Mucosa of gallbladder (tissue), 1 donor: ENCODE results near the gene SRSF9. TPM values are rescaled to one million over a fixed set of nuclear protein-coding genes. Genes with fewer than 3 reads are reported as not detected.
"Not testable (repeated sequence)": the region's sequence is repeated elsewhere in the genome, so short reads cannot be mapped to it uniquely, and the experiment has no call there.

ENCODE experiments used
- DNase-seq: peaks from one replicate; pipeline ENCODE4 v3.0.0-alpha.2; 2020; ENCODE audit warnings: low spot score
- total RNA-seq: library from RNA; stranded (reverse); gene quantifications from one replicate; pipeline ENCODE4 v1.2.1, GENCODE V29; 2021
- donor health status: DM: no; HTN: no; CAD: no.

Gene SRSF9
- total RNA-seq, 1 donor from 2014 or later = 134 TPM

DNA sequence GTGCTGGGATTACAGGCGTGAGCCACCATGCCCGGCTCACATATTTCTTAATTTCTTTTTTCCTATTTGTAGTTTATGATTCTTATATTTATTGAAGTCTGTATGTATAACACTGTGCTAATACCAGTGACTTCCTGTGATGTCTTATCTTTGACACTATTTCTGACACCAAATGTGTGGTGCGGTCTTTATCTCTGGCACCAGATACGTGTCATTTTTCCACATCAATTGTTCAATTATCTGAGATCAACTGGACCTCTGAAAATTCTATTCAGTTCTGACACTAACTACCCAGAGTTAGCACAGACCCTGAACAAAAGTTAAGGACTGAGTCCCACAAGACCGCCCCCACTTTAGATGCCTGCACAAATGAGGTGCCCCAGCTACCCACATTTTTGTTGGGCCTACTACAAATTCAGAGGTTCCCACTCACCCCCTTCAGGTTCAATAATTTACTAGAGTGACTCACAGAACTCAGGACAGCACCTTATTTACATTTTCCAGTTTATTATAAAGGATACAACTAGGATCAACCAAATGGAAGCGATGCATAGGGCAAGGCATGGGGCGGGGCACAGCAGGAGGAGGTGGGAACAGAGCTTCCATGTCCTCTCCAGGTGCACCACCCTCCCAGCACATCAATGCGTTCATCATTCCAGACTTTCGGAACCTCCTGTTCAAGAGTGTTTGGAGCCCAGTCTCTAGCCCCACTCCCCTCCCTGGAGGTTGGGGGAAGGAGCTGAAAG is 11.6 kb upstream of the SRSF9 start:
- no peak for DNase-seq

DNA sequence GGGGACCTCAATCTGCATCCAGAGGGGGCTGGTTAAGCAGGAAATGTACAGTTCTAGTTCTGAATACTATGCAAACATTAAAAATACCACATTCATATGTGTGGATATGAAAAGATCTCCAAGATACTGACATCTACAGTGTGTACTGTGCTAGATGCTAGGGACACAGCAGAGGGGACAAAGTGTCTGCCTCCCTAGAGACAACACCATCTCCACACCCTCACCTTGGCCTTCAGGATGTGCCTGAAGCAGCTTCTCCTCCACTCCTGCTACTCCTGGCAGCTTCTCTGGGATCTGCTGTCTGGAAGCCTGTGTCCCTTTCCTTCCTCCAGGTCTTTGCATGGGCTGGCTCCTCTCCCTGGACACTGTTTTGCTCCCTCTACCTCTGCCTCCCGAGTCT is 10.7 kb upstream of the SRSF9 start:
- DNase-seq = no peak

DNA sequence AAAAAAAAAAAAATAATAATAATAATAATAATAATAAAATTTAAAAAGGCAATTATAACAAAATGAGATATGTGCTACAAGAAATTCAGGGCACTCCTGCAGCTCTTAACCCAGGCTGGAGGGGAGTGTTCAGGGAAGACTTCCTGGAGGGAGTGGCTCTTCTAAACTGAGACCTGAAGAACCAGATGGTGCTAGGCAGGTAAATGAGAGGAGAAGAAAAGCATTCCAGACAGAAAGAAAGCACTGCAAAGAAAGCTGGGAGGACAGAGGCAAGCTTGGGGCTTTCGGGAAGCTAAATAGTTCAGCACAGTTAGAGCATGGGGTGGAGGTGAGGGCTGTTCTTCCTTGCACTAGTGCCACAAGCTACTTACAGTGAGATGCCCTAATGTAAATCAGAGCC is 9.9 kb upstream of the SRSF9 start:
- DNase-seq = no peak

DNA sequence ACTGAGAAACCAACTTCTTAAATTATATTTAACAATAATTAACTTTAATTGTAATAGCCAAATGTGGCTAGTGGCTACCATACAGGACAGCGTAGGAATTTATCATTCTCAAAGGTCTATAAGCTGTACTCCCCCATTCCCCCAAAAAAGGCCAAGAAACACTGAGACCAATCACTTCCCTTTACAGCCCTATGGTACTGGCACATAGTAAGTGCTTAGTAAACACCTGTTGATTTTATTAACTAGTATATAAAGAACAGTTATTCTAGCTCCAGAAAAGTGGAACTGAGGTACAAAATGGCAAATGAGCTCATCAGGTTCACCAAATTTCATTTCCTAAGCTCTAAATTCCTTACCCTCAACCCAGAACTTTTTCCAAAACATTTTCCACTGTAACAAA is 6.1 kb upstream of the SRSF9 start:
- DNase-seq = no peak

DNA sequence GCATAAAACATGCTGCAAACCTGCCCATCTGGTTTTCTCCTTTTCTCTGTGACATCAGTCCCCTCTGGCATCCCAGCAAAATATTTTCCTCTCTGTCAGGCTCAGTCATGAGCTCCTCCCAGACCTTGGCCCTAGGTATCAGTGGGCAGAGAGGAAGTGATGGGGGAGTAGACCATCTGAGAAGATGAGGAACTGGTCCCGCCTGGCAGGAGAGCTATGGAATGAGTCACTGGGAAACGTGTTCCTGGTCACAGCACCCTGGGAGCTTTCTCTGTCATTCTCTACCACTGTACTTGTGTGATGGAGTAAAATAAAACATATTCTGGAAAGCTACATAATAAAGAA is 5.0 kb upstream of the SRSF9 start:
- DNase-seq = peak; percentile 48

DNA sequence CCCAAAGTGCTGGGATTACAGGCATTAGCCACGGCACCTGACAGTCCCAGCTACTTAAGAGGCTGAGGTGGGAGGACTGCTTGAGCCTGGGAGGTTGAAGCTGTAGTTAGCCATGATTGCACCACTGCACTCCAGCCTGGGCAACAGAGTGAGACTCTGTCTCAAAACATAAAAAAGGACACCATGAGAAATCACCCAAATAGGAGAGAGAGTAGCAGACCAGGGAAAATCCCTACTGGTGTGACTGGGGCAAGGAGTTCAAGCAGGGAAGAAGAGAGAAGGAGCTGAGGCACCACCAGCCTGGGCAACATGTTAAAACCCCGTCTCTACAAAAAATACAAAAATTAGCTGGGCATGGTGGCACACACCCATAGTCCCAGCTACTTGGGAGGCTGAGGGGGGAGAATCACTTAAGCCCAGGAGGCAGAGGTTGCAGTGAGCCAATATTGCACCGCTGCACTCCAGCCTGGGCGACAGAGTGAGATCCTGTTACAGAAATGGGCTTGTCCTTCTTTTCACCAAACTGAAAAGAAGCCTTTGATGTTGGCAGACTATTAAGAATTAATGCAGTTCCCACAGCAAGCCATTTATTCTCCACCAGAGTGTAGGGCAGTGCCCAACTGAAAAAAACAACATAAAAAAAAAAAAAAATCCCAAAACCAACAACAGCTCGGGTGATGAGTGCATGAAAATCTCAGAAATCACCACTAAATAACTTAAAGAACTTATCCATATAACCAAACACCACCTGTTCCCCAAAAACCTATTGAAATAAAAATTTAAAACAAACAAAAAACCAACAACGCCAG is 4.5 kb upstream of the SRSF9 start:
- no peak for DNase-seq

DNA sequence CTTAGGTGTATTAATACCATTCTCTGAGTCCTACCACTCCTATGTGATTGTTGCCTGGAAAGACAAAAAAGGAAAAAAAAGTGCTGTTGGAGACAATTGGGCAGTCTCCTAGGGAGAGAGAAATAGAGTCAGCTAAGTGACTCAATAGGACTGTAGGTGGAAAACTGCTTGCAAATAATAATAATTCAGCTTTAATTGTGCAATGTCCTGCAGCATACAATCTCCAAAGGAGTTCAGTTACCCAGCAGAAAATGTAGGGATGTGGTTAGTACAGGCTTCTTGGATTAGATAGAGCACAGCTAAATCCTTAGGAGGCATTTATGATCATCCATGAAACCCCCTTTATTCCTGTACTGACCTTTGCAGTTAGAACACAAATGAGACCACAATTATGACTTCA is 3.0 kb upstream of the SRSF9 start:
- DNase-seq = no peak

DNA sequence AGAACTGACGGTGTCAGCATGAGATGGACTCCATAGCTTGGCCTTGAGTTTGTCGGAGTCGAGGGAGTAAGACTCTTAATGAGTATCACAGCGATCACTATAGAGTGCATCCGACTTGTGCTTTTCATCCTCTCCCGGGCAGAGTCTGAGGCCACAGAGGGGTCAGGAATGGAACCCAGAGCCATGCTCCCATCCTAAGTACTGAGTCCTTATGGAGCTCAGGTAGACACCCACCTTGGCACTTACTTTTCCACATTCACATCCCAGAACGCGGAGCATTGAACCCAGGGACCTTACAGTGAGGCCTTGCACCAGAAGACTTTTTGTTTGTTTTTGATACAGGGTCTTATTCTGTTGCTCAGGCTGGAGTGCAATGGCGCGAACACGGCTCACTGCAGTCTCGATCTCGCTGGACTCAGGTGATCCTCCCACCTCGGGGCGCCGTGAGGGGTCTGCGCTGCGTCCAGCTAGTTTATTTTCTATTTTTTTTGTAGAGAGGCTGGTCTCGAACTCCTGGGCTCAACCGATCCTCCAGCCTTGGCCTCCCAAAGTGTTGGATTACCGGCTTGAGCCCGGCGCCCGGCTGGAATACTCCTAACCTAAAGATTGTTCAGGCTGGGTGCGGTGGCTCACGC is 719 bp upstream of the SRSF9 start:
- peak; percentile 10 for DNase-seq

DNA sequence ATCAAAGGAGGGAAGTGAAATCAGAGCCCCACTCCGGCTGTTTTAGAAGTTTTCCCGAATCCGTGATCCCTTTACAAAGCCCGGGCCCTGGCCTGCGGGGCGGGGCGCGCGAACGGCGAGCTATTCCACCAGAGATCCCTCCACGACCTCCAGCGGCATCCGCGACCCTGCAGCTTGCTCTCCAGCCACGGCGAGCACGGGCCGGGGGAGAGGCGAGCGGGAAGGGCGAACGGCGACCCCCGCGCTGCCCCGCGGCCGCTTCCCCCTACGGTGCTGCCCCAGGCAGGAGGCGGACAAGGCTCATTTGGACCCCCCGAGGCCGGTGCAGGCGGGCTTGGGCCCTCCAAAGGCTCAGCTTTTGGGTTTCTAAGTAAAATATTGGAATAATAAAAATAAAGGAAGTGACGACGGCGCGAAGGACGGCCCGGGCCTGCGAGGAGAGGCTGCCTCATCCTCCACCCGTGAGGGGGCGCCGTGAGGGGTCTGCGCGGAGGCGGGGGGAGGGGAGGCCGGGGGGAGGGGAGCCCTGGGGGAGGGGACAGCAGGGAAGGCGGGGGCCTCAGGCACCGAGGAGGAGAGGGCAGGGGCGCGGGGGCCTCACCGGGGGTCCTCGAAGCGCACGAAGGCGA is 613 bp downstream of the SRSF9 start:
- peak; percentile 15 for DNase-seq

DNA sequence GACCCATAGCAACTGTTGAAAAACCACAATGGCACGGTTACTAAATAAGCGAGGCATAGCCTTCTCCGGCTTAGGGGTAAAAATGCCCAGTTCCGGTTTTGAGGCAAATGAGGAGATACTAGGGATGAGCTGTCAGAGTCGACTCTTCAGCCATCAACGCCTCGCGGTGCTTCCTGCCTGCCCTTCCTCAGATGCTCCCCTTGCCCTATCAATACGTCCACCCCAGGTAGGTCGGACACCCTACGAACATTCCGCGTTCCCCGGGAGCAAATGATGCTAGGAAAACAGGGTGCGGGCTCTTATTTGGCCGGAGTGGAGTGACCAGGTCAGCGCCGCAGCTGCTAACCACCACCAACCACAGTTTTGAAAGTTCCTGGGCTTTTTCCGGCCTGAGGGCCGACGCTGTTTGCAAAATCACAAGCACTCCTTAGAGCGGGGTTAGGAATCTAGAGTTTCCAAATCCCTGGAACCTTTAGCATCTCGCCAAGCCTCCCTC is 1.2 kb downstream of the SRSF9 start:
- peak; percentile 14 for DNase-seq

DNA sequence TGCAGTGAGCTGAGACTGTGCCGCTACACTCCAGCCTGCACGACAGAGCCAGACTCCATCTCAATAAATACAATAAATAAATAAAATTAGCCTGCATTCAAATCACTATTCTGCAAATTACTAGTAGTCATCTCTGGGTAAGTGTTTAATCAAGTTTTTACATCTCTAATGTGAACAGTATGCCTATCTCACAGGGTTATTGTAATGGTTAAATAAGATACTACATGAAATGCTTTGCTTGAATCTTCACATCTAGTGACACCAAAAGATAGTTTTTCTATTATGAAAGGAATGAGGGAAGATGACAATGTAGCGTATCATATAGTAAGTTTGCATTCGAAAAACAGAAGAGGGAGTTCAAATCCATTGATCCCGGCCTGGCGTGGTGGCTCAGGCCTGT is 2.1 kb downstream of the SRSF9 start:
- DNase-seq = no peak

DNA sequence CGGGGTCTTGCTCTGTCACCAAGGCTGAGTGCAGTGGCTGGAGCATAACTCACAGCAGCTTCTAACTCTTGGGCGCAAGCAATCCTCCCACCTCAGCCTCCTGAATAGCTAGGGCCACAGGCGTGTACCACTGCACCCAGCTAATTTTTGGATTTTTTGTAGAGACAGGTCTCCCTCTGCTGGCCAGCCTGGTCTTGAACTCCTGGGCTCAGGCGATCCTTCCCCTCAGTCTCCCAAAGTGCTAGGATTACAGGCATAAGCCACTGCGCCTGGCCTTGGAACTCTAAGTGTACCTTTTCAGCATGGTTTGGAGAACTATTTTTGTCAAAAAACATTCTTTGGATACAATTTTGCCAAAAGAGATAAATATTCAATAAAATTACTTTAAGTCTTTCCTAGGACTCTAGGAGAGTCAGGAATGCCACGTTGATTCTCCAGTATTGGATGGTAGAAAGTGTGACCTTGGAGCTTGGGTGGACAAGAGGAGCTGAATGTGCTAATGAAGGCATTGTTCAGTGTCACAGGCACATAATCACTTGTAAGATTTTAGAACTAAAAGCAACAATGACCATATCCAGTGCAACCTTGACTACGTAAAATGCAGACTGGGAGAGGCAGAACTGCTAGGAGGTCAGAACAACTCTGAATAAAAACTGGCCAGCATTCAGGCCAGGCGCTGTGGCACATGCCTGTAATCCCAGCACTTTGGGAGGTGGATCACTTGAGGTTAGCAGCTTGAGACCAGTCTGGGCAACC is 2.8 kb downstream of the SRSF9 start:
- DNase-seq = no peak

DNA sequence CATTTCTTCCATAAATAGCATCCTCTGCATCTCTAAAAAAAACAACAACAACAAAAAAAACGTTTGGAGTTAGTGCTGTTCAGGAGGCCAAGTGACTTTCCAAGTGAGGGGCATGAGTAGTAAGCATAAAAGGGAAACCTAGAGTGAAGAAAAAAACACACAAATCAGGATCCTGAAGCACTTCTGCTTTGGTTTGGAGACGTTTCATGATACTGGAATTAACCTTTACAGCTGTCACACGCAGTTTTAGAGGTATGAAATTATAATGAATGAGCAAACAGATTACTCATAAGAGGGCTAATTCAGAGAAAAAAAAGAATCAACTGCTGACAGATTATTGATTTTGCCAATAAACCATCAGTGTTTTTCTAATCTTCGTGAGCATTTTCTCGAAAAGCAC is 3.8 kb downstream of the SRSF9 start:
- no peak for DNase-seq

DNA sequence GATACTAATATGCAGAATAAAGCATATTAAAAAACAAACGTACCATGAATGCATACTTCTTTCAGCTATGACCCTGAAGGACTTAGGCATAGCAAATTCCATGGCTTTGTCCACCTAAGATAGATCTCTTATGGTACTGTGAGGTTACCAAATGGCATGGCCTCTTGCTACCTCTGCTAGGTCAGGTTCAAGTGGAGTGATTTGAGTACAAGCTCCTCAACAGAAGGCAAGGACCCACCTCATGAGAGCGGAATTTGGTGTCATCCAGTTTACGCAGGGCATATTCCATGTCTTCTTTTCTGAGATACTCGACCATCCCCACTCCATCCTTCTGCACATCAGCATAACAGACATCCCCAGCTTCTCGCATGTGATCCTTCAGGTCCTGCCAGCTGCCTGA is 5.8 kb downstream of the SRSF9 start:
- no peak for DNase-seq

DNA sequence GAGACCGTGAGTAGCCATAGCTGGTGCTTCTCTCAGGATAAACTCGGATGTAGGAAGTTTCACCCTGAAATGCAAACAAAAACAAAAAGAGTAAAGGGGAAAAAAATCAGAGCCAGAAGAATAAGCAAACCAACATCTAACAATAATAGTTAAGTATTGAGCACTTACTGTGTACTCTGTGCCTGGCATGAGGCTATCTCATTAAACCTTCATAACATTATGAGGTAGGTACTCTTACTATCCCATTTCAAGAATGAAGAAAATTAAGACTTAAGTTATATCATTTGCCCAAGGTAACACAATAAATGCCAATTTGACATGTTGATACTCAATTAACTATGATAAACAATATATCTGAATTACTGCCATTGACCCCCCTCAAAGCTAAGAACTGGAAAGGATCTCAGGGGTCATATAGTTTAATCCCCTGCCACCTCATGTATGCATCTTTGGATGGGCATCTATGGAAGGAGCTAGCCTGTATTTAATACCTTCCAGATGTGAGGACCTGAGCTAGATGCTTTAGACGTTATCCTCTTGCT is 7.4 kb downstream of the SRSF9 start:
- no peak for DNase-seq

DNA sequence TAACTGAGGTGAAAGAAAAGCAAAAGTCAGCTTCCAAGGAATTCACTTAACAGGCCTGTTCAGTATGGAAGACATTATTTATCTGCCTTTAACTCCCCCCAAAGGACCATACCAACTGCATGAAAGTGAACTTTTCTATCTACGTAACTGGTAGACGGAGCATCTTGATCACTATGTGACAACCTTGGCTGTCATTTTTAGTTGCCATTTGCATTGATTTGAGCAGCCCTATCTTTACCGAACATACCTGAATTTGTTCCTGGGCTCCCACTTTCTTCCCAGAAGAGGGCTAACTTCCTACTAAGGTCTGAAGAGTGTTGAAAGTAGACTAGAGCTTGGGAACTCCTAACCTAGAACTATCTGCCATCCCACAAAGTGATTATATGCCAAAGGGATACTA is 9.4 kb downstream of the SRSF9 start:
- DNase-seq = no peak

DNA sequence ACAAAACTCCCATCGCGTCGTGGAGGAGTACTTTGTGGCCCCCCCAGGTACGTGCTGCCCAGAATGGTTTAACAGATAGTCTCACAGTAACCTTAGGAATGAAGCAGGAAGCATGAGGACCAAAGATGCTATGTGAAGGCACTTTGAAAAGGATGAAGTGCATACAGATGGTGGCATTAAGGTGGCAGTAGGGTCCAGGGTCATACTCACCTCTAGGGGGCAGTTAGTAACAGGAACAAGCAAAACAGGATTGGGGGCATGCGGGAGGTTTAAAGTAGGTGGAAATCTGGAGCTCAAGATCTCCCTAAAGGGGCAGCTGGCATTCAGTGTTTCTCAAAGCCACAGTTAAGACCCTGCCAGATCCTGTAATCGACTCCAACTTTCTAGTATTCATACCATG is 12.4 kb downstream of the SRSF9 start:
- no peak for DNase-seq

DNA sequence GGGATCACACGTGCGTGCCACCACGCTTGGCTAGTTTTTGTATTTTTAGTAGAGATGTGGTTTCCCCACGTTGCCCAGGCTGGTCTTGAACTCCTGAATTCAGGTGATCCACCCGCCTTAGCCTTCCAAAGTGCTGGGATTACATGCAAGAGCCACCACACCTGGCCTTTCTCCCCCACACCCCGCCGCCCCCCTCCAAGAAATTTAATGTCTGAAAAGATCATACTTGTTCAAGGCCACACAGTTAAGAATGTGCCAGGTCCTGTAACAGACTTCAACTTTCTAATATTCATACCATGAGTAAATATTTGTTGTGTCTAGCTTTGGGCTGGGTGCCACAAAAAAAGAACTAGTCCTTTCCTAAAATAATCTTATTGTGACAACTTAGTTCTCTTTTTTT is 14.2 kb downstream of the SRSF9 start:
- DNase-seq = no peak

DNA sequence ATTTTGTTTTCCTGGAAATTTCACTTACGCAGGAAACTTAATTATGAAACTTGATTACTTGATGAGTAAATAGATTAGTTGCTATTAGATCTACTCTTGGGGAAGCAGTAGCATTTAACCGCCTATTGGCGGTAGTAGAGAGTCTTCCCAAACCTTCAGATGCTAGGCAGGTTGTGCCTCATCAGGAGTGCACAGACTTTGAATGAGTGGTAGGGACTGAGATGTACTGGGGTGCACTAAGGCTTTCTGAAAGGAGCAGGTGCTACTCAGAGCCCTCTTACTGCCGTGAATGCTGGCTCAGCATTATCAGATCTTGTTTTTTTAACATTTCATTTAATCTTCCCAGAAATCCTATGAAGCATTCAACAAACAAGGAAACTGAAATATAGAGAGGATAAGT is 15.6 kb downstream of the SRSF9 start:
- DNase-seq = no peak

DNA sequence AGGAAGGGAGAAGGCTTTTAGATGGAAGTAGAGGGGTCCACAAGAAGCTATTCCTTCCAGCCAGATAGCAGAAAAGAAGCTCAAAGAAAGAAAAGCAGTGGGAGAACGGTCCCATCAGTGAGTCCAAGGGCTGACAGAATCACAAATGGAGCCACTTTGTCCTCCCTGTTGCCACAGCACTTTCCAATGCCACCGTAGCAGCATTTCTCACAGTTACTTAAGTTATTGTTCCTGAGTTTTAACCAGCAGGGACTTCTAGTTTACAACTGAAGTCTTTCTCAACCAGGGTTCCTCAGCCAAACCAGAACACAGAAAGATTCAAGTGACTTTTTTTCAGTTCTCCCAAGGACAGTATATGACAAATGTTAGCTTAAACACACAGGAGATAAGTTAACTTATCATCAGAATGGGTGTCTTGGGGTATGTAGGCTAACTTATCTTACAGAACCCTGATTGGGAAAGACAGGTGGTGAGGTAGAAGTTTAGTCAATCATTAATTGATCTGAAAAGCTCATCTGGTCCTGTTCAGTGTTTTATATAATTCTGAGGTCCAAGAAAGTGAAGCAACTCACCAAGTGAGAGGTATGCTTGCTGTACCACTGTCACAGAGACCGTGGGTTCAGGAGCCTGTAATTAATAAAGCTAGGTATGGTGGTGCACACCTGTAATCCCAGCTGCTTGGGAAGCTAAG is 16.3 kb downstream of the SRSF9 start:
- DNase-seq = no peak

DNA sequence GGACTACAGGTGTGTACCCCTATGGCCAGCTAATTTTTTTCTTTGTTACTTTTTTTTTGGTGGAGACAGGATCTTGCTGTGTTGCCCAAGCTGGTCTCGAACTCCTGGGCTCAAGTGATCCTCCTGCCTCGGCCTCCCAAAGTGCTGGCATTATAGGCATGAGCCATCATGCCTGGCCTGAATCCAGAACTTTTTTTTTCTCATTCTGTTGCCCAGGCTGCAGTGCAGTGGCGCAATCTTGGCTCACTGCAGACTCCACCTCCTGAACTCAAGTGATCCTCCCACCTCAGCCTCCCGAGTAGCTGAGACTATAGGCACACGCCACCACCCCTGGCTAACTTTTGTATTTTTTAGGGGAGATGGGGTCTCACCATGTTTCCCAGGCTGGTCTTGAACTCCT is 17.0 kb downstream of the SRSF9 start:
- DNase-seq = not testable (repeated sequence)
